Fibroblast of lung (primary cell): Measurements from ENCODE around the gene NFATC3.

Experiments used
- EZH2 ChIP-seq: IDR thresholded peaks from 2 replicates; pipeline ENCODE4 v1.5.1; 2012; ENCODE audit warnings: low read length, control low read depth, mild to moderate bottlenecking; ENCODE audit errors: missing control alignments
- TF ChIP-seq, protein P1 (sequence below), 2 donors: IDR thresholded peaks in 1 of 2; conservative IDR thresholded peaks in 1 of 2; 1 replicate in 1 of 2; 2 replicates in 1 of 2; pipeline ENCODE4 v1.5.1; 2011 to 2012; ENCODE audit warnings: low read length in 2 of 2, control low read depth in 1 of 2, inconsistent platforms in 1 of 2, low read depth in 1 of 2, mild to moderate bottlenecking in 1 of 2

DNA sequence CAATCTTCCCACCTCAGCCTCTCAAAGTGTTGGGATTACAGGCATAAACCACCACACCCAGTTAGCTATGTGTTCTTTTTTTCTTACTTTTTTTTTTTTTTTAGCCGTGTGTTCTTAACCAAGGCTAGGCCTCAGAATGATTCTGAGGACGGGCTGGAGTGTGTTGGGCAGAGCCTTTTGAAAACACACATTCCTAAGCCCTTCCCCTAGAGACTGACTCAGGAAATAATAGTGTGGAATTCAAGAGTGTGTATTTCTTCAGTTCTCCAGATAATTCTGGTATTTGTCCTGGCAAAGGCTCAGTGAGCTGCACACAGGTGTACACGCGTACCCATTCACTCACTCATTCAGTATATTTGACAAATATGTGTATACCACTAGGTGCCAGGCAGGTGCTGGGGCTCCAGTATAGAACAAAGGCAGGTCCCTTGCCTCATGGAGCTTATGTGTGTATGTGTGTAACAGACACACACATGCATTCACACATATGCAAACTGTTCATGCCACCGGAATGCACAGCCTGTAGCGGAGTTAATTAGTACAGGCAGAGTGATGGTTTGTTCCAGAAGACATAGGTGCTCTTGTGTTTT, 19.4 kb upstream of the NFATC3 start:
- TF ChIP-seq, protein P1, sequence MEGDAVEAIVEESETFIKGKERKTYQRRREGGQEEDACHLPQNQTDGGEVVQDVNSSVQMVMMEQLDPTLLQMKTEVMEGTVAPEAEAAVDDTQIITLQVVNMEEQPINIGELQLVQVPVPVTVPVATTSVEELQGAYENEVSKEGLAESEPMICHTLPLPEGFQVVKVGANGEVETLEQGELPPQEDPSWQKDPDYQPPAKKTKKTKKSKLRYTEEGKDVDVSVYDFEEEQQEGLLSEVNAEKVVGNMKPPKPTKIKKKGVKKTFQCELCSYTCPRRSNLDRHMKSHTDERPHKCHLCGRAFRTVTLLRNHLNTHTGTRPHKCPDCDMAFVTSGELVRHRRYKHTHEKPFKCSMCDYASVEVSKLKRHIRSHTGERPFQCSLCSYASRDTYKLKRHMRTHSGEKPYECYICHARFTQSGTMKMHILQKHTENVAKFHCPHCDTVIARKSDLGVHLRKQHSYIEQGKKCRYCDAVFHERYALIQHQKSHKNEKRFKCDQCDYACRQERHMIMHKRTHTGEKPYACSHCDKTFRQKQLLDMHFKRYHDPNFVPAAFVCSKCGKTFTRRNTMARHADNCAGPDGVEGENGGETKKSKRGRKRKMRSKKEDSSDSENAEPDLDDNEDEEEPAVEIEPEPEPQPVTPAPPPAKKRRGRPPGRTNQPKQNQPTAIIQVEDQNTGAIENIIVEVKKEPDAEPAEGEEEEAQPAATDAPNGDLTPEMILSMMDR (conservative IDR thresholded peaks at IDR 0.05 in 1 of 2, IDR thresholded peaks at IDR 0.05 in 1 of 2; ENCODE audit: low read depth in 1 of 2, low read length in 2 of 2): no peak
- TF ChIP-seq EZH2: no peak
